DOHH2 (cell line): ENCODE results near the gene TEC.

Source experiments
- H3F3A ChIP-seq: fragments of 200-600 bp; sonication (generic), shearing (Covaris generic); 2 replicates; pipeline ENCODE4 v1.6.0; 2016; ENCODE audit warnings: antibody characterized with exemption, mild to moderate bottlenecking; ENCODE audit not compliant: control insufficient read depth, insufficient read depth
- H3K27ac ChIP-seq: fragments of 200-600 bp; sonication (generic); 2 replicates; pipeline ENCODE4 v1.5.1; 2014; ENCODE audit warnings: low read depth, mild to moderate bottlenecking, low read length, moderate library complexity
- H3K27me3 ChIP-seq: fragments of 200-600 bp; sonication (generic); 2 replicates; pipeline ENCODE4 v1.6.1; 2014; ENCODE audit warnings: mild to moderate bottlenecking, low read length, mixed read lengths; ENCODE audit not compliant: control insufficient read depth
- H3K36me3 ChIP-seq: fragments of 200-600 bp; sonication (generic); 2 replicates; pipeline ENCODE4 v1.6.1; 2014; ENCODE audit warnings: mild to moderate bottlenecking, low read length, moderate library complexity, mixed read lengths; ENCODE audit not compliant: control insufficient read depth
- H3K4me1 ChIP-seq: fragments of 200-600 bp; sonication (generic); 2 replicates; pipeline ENCODE4 v1.6.1; 2014; ENCODE audit warnings: mild to moderate bottlenecking, low read length, mixed read lengths; ENCODE audit not compliant: control insufficient read depth
- H3K4me2 ChIP-seq: fragments of 200-600 bp; sonication (generic); 2 replicates; pipeline ENCODE4 v1.6.0; 2014; ENCODE audit warnings: mild to moderate bottlenecking, low read length, moderate library complexity
- H3K4me3 ChIP-seq: fragments of 200-600 bp; sonication (generic); 2 replicates; pipeline ENCODE4 v1.5.1; 2014; ENCODE audit warnings: mild to moderate bottlenecking, low read length, mixed read lengths
- H3K79me2 ChIP-seq: fragments of 200-600 bp; sonication (generic); 2 replicates; pipeline ENCODE4 v1.6.1; 2014; ENCODE audit warnings: mild to moderate bottlenecking, low read length, mixed read lengths; ENCODE audit not compliant: control insufficient read depth
- H3K9me2 ChIP-seq: fragments of 200-600 bp; sonication (generic); replicated peaks from 2 replicates; pipeline ENCODE4 v1.6.1; 2014; ENCODE audit warnings: mild to moderate bottlenecking, low read length, mixed read lengths; ENCODE audit not compliant: control insufficient read depth
- H3K9me3 ChIP-seq: fragments of 200-600 bp; sonication (generic); 2 replicates; pipeline ENCODE4 v1.6.1; 2014; ENCODE audit warnings: antibody characterized with exemption, low read length, mixed read lengths; ENCODE audit not compliant: control insufficient read depth, insufficient read depth
- H4K20me1 ChIP-seq: fragments of 200-600 bp; sonication (generic); 2 replicates; pipeline ENCODE4 v1.6.0; 2014; ENCODE audit warnings: low read depth, mild to moderate bottlenecking, antibody characterized with exemption, low read length, moderate library complexity; ENCODE audit not compliant: control insufficient read depth, insufficient read depth
- CTCF ChIP-seq: fragments of 200-600 bp; sonication (generic); IDR thresholded peaks from one replicate; pipeline ENCODE4 v1.5.1; 2014; ENCODE audit warnings: antibody characterized with exemption, mild to moderate bottlenecking, low read depth, low read length; ENCODE audit not compliant: poor library complexity, severe bottlenecking
- EZH2phosphoT487 ChIP-seq: fragments of 200-600 bp; sonication (generic); IDR thresholded peaks from 2 replicates; pipeline ENCODE4 v1.6.1; 2017; ENCODE audit warnings: borderline replicate concordance, mild to moderate bottlenecking, antibody characterized with exemption, low read length, moderate library complexity, mixed read lengths

Gene TEC

GRCh38 chr4:48247878-48248558, 21.6 kb downstream of the TEC start:
- Histone ChIP-seq H3K27ac (no peak overlapping the region), H3K4me2 (no peak overlapping the region), H3K36me3 (no peaks in the 10 kb centered on the region)

GRCh38 chr4:48247142-48247877, 22.3 kb downstream of the TEC start:
- TF ChIP-seq EZH2phosphoT487 = no peak
- TF ChIP-seq CTCF = no peak
- no peaks in the 10 kb centered on the region for H3K9me2 ChIP-seq
- no peaks in the 10 kb centered on the region for H3K9me3 ChIP-seq
- H3F3A ChIP-seq = no peaks in the 10 kb centered on the region
- H3K4me2 ChIP-seq = no peak overlapping the region
- H3K4me3 ChIP-seq = no peak overlapping the region
- H3K79me2 ChIP-seq = peaks cover 74% of the 10 kb centered on the region
- H3K27me3 ChIP-seq = no peaks in the 10 kb centered on the region
- no peaks in the 10 kb centered on the region for H4K20me1 ChIP-seq
- H3K4me1 ChIP-seq = peaks cover 13% of the 10 kb centered on the region
- no peak overlapping the region for H3K27ac ChIP-seq
- H3K36me3 ChIP-seq = no peaks in the 10 kb centered on the region

More at GRCh38 chr4:48247878-48248558, 21.6 kb downstream of the TEC start:
- no peak for TF ChIP-seq CTCF
- no peak for TF ChIP-seq EZH2phosphoT487
- no peaks in the 10 kb centered on the region for H3F3A ChIP-seq
- H3K9me2 ChIP-seq = no peaks in the 10 kb centered on the region
- no peak overlapping the region for H3K4me3 ChIP-seq
- H3K4me1 ChIP-seq = peaks cover 13% of the 10 kb centered on the region
- no peaks in the 10 kb centered on the region for H3K27me3 ChIP-seq
- no peaks in the 10 kb centered on the region for H3K9me3 ChIP-seq
- H3K79me2 ChIP-seq = peaks cover 79% of the 10 kb centered on the region
- no peaks in the 10 kb centered on the region for H4K20me1 ChIP-seq

- no peak overlapping the region for H3K27ac ChIP-seq
- TF ChIP-seq CTCF (no peak), EZH2phosphoT487 (no peak)
- no peak overlapping the region for H3K4me2 ChIP-seq
- H3K36me3 ChIP-seq = no peaks in the 10 kb centered on the region
- no peaks in the 10 kb centered on the region for H3K27me3 ChIP-seq
- peaks cover 76% of the 10 kb centered on the region for H3K79me2 ChIP-seq
- peaks cover 19% of the 10 kb centered on the region for H3K4me1 ChIP-seq
- H3K9me3 ChIP-seq = no peaks in the 10 kb centered on the region
- H3K4me3 ChIP-seq = no peak overlapping the region
- no peaks in the 10 kb centered on the region for H3F3A ChIP-seq
- H3K9me2 ChIP-seq = no peaks in the 10 kb centered on the region
- H4K20me1 ChIP-seq = no peaks in the 10 kb centered on the region
Measured at GRCh38 chr4:48244665-48245064, 25.0 kb downstream of the TEC start.
